HG03066 (cell line): ENCODE measurements around the gene PPP3R2.

Experiments used
- ATAC-seq: cut with Tn5 transposase; IDR thresholded peaks from one replicate; pipeline ENCODE4 v1.9.1; 2021; ENCODE audit warnings: low read depth; ENCODE audit not compliant: unreplicated experiment

The PPP3R2 gene

GRCh38 chr9:101543098-101543735 lies 51.6 kb downstream of the PPP3R2 start:
- ATAC-seq = no peak
